CMK (cell line): ENCODE measurements around the gene ST8SIA2.
"Not testable (repeated sequence)": the region's sequence is repeated elsewhere in the genome, so short reads cannot be mapped to it uniquely, and the experiment has no call there.

Experiments
- DNase-seq: peaks from one replicate; pipeline ENCODE4 v3.0.0-alpha.2; 2010; ENCODE audit warnings: low read depth

Gene ST8SIA2

DNA sequence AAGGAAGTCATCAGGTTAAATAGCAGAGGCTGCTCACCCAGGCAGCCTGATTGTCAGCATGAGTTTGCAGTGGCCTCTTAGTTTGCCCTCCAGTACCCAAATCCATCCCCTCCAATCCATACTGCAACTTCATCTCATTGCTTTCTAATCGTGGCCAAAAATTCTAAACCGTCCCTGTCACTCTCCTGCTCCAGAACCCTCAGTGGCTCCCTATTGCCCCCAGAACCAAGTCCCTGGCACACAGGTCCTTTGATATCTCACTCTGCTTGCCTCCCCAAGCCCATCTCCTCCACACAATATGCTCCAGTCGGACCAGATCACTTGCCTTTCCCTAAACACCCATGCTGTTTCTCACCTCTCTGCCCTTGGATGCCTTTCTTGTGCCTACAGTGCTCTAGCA, 49.7 kb downstream of the ST8SIA2 start:
- no peak for DNase-seq

DNA sequence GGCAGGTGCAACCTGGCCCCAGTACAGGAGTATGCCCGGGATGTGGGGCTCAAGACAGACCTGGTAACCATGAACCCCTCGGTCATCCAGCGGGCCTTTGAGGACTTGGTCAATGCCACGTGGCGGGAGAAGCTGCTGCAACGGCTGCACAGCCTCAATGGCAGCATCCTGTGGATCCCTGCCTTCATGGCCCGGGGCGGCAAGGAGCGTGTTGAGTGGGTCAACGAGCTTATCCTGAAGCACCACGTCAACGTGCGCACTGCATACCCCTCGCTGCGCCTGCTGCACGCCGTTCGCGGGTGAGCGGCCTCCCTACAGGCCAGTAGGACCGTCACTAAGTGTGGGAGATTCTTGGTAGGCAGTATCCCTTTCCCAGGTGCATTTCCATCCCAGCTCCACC, 51.0 kb downstream of the ST8SIA2 start:
- DNase-seq = no peak

DNA sequence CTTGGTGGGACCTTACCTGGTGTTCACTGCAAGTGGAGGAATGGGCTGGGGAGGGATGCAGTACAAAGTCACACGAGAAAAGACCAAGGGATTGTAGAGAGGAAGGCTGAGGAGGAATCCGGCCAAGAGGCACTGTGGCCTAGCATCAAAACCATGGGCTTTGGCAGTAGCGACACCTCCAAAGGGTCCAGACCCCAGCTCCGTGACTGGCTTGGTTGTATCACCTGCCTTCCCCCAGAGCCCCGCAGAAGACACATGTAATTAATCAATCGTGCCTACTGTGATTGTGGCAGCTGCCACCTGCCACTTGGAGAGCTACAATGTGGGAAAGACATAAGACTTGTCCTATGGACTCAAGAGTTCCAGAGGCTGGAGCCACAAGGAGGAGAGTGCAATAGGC, 54.7 kb downstream of the ST8SIA2 start:
- DNase-seq = no peak

DNA sequence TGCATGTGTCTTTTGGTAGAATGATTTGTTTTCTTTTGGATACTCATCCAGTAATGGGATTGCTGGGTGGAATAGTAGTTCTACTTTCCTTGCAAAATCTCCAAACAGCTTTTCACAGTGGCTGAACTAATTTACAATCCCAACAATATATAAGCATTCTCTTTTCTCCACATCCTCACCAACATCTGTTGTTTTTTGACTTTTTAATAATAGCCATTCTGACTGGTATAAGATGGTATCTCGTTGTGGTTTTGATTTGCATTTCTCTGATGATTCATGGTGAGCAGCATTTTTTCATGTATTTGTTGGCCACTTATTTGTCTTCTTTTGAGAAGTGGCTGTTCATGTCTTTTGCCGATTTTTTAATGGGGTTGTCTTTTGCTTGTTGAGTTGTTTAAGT, 55.8 kb downstream of the ST8SIA2 start:
- DNase-seq = no peak

DNA sequence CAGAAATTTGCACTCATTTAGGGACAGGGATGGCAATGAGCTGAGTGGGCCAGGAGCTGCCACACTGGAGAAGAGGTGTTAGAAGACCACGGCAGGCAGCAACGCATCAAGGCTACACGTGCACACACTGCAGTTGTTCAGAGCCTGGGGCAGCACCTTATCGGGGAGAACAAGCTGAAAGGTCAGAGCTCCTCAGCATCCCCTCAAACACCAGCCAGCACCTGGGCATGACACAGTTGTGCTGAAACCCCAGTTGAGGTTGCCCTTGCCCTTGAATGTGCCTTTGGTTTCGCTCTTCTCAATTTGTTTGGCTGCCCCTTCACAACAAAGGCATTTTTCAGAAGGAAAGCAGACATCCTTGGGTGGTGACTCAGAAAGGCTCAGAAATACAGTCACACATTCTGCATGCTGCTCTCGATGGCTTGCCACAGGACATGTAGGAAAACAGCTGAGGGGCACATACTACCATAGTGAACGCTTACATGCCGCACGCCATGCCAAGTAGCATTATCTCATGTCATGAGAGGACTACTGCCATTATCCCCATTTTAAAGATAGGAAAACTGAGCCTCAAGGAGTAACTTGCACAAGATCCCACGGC, 57.6 kb downstream of the ST8SIA2 start:
- no peak for DNase-seq

DNA sequence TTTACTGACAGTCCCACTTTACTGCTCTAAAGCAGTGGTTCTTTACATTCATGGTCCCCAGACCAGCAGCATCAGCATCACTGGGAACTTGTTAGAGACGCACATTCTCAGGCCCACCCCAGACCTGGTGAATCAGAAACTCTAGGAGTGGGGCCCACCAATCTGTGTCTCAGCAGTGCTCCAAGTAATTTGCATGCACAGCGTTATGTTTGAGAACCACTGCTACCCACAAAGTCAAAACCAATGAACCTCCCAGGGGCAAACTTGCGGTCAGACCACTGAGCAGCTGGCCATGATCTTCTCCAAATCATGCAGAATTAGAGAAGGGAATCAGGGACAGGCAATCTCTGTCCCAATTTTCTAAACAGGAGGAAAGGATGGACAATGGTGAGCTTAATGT, 58.5 kb downstream of the ST8SIA2 start:
- DNase-seq = no peak

DNA sequence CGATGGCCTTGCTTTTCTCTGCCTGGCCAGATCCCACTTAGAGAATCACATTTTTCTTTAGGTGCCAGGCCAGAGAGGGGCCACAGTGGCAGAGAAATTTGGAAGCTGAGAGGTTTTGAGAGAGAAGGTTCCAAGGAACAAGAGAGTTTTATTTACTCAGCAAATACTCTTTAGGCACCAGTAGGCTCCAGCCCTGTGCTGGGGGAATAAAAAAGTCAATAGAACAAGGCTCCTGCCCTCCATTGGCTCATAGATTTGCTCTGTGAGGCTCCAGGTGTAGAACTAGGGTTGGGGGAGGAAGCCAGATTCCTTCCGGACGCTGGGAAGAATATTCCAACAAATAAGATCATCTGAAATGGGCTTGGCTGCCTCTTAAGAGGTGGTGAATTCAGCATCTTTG, 59.9 kb downstream of the ST8SIA2 start:
- no peak for DNase-seq

DNA sequence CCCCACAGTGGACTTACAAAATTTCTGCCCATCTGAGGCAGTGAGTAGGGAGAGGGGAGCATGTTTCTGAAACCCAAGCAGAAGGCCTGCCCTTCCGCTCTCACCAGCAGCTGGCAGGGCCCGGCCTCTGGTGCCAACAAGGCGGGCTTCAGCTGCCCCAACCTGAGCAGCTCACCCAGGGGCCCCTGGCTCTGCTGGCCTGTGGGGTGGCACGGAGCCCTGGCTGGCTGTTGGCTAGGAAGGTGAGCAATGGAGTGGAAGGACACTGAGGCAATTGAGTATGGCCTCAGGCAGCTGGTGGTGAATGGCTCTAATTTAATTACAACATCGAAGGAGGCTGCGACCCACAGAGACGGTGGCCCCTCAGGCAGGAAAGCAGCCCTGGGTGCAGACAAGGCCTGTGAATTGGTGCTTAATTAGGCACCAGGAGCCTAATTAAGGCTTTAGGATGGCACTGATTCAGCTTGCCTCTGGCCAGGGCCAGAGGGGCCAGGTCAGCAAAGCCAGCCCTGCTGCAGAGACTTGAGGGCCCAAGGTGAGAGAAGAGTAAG, 60.9 kb downstream of the ST8SIA2 start:
- no peak for DNase-seq

DNA sequence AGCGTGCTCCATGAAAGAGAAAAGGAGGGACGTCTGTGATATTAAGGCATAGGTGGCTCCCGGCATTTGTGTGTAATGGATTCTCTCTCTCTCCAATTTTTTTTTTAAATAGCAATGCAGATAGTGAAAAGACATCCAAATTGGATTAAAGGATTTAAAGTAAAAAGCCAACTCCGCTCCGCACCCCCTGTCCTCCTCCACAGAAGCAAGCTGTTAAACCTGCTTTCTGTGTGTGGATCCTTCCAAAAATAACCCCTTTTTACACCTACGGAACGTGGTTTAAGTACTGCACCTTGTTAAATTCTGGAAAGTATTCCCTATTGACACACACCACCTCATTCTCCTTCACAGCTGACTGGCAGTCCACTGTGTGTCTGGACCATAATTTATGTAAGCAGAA, 61.6 kb downstream of the ST8SIA2 start:
- DNase-seq = no peak

DNA sequence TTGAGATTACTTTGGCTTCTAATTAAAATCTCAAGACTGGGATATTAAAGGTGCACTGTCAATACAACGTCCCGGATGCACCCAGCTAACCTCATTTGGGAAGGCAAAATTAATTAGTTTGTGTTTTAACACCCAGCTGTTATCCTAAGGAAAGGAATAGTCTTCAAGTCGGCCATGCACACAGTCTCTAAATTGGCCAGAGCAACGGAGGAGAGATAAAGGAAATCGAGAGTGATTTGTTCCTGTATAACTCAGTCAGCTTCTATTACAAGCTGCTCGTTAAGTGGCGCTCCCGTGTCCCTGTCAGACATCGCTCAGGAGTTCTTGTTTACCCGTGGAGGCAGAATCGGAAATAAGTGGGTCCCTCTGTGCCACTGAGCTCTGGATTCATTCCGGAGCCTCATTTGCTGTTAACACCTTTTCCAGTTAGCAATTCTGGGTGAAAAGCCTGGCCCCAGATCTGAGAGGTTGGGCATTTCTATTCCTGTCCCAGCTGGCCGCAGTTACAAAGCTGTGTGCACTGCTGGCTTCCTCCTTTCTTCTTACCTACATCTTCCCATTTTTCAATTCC, 63.9 kb downstream of the ST8SIA2 start:
- no peak for DNase-seq

DNA sequence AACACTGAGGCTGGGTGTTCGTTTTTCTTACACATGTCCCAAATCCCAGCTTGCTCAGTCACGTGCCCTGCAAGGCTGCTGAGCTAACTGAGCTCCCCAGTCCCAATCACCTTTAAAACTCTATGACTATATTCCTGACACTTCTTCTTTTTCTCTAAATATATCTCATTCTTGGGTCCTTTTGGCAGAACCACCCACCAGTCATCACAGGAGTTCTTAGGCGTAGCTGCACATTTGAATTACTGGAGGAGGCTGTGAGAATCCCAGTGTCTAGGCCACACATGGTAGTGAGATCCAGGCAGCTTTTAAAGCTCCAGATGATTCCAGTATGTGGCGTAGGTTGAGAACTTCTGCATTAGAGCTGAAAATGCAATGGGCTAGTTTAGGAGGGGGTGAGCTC, 66.3 kb downstream of the ST8SIA2 start:
- DNase-seq = no peak

DNA sequence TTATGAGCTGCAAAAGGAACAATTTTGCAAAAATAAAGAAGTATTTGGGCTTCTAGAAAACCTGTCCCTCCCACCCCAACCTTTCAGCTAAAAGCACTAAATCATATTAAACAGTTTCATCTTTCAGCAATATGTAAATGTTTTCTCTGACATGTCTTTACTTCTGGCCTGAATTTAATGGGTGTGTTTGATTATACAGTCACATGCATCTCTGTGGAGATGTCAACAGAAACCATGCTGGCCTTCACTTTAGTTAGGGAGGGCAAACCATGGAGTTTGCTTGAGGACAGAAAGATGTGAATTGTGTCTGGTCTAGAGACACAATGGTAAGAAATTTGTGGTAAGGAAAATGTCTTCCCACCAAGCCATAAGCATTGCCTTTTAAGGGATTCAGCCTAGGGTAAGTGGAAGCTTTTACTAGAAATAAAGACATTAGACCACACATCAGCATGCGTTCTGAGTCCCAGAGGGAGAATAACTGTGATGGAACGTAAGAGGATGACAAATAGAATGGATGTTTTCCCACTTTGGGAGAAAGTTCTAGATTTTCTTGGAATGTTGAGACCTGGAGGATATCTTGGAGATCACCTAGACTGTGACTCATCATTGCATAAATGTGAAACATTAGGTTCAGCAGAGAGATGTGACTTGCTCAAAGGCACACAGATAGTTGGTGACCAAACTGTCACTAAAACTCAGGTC, 68.9 kb downstream of the ST8SIA2 start:
- DNase-seq = no peak

DNA sequence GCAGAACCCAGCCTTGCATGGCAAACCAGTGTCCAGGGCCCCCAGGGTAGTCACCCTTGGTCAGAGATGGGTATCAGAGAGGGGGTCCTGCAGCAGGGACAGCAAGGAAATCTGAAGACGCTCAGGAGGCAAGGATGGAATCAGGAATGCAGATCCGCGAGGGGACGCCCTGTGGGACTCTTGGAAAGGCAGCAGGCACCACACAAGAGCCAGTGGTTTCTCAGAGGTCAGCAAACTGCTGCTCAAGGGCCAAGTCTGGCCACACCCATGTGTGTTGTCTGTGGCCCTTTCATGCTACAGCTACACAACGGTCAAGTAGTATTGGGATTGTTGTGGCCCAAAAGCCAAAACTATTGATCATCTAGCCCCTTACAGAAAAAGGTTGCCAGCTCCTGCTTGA, 69.7 kb downstream of the ST8SIA2 start:
- no peak for DNase-seq

DNA sequence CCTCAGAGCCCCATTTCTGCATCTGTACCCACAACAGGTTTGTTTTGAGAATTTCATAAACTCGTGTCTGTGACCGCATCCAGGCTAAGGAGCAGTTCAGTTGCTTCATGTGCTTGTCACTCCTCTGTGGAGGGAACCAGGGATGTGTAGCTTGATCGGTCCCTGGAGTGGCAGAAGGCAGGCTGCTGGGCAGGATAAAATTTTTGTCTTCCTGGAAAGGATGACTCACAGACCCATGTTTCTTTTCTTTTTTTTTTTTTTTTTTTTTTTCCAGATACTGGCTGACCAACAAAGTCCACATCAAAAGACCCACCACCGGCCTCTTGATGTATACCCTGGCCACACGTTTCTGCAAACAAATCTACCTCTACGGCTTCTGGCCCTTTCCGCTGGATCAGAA, 70.1 kb downstream of the ST8SIA2 start:
- DNase-seq = no peak

DNA sequence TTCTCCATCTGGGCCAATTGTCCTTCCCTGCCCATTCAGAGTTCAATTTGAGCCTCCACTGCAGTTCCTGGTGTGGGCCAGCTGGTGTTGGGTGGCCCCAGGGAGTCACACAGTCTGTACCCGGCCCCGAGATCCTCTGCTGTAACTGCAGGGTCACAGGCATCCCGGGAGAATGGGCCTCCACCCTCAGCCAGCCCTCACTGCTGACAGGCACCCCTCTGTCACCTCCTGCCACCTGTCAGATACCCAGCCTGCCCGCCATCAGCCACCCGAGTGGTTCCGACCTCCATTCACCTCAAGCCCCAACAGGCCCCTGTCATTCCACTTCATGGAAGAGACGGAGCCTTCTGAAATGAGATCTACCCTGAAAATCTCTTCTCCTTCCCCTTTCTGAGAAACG, 73.2 kb downstream of the ST8SIA2 start:
- DNase-seq = no peak

DNA sequence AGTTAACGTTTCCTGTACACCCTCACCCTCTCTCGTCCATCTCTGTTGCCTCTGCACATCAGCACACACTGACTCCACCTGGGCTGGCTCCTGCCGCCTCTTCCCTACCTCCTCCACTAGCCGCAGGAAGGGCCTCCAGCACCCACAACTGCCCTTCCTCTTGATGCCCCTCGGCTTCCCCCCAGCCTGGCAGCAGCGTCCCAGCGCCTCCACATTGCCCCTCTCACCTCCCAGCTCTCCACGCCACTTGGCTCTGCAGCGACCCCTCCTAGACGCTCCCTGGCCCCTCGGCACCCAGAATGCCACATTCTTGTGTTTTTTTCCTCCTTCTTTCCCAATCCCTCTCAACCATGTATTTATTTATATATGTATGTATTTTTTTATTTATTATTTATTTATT, 73.6 kb downstream of the ST8SIA2 start:
- DNase-seq = no peak

DNA sequence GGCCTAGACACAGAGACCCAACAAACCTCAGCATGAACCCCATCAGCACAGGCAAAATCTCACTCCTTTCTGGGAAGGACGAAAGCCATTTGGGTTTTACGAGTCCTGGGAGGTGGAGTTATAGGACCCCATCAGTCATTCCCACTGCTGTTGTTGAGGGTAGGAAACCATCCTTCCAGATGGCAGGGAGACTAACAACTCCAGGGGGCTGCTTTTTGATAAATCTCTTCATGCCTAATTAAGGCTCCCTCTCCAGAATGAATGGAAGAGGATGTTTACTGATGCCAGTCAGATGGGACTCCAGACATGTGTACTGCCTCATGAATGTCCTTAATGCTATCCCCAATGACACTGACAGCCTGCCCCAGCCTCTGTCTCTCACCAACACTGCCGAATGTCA, 75.3 kb downstream of the ST8SIA2 start:
- no peak for DNase-seq

DNA sequence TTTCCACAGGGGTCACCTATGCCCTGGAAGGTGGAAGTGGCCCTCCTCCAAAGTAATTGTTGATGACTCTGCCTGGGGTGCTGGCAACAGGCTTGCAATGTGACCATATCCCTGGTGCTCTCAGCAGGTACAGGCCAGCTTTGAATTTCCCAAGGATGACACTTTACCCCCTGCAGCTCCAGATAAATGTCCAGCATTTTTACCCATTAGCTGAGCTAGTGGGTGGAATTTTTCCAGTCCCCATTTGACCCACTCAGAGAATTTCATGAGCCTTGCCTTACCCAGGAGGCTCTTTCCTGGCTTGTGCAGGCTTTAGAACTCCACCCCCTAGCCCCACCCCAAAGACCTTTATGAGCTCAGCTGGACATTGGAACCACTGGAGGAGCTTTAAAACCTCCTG, 77.6 kb downstream of the ST8SIA2 start:
- no peak for DNase-seq

DNA sequence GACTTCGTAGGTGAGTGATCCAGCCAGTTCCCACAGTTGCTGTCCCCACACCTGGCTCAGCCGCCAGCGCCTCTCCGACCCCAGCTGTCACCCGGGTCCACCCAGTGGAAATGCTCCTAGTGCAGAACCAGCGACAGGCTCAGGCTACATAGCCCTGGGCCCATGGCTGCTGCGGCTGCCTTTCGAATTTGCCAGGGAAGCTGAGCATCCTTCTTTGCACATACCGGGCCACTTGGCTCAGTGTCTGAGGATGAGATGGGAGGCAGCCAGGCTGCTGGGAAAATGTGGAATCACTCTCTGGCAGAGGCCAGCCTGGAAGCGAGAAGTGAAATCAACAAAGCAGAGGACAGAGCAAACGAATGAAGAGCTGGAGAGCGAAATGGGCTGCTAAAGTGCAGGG, 80.1 kb downstream of the ST8SIA2 start:
- DNase-seq = no peak

DNA sequence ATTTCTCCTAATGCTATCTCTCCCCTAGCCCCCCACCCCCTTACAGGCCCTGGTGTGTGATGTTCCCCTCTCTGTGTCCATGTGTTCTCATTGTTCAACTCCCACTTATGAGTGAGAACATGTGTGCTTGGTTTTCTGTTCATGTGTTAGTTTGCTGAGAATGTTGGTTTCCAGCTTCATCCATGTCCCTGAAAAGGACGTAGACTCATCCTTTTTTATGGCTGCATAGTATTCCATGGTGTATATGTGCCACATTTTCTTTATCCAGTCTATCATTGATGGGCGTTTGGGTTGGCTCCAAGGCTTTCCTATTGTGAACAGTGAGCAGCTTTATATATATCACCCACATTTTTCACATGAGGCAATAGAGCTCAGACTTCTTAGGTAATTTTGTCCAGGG, 86.0 kb downstream of the ST8SIA2 start:
- not testable (repeated sequence) for DNase-seq

DNA sequence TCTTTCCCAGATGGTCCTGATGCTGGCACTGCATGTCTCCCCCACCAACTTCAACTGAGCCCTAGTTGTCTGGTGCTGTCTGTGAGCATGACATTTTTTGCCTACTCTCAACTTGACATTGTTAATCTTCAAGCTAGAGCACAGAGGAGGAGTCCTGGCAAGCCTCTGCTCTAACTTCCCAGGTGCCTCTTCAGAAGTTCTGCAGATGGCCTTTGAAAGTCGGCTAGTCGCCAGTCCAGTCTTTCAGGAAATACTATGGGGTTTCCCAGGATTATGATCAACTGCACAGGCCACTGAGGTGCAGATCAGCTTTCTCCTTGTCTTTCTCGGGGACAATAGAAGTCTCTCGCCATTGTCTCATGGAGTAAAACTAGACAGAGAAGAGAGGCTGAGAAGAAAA, 86.7 kb downstream of the ST8SIA2 start:
- no peak for DNase-seq

DNA sequence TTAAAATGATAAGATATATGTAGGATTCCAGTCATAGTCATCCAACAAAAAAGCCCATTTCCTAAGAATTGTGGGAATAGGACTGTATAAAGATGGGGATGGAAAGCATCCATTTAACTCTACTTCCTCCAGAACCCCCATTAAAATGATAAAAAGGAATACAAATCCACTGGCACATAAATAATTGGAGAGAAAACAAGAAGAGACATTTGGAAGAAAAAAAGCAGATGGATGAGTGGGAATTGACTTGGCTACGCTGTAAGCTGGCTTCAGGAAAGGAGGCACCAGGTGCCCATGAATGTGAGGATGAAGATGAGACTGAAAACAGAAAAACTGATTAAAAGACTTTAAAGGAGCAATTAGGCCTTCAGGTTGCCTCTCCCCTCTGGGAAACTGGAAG, 91.8 kb downstream of the ST8SIA2 start:
- no peak for DNase-seq

DNA sequence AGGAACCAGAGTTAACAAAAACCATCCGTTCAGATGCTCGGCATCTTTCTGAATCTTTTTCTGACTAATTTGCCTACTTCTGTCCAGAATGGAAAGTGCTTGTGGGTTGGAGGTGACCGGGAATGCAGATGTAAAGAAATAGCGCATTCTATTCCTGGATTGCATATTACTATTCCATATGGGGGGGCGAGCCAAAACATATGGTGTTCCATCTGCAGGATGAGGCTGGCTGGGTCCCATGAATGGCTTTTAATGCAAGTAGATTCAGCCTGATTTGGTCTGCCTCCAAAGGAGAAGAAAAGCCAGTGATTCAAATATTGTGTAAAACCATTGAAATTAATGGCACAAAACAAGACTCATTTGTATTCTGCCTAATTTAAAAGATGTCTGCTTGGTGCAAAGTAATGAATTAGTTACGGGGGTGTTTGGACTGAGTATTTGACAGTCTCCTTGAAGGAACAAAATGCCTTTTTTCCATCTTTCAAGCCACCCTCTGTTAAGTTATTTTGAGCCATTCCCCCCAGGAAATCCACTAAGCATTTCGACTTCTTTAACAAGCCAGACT, 99.0 kb downstream of the ST8SIA2 start:
- no peak for DNase-seq
